Measurements from ENCODE around the gene DHRS1.

DHRS1 gene

GRCh38 chr14:24325041-24325530 is 25.5 kb upstream of the DHRS1 start:
- peaks cover 3% of the 10 kb centered on the region; the same call in 1 of the 2 replicates for H3K4me1 ChIP-seq (ENCODE audit: insufficient read depth, low read length)
- H3K9me3 ChIP-seq (ENCODE audit: insufficient read depth, low read depth, low read length), result no peaks in the 10 kb centered on the region
- peaks cover 63% of the 10 kb centered on the region for H3K27me3 ChIP-seq (ENCODE audit: insufficient read depth, low read length)
- H3K9ac ChIP-seq (ENCODE audit: low read depth, low read length), result no peak overlapping the region
- no peak overlapping the region for H3K4me3 ChIP-seq (ENCODE audit: low read length)
- no peak overlapping the region for H3K27ac ChIP-seq (ENCODE audit: low read length)
- H3K36me3 ChIP-seq (ENCODE audit: insufficient read depth, low read depth, low read length), result no peaks in the 10 kb centered on the region

GRCh38 chr14:24324024-24324423 is 24.4 kb upstream of the DHRS1 start:
- Histone ChIP-seq H3K4me1 (ENCODE audit: insufficient read depth, low read length) (peaks cover 3% of the 10 kb centered on the region; the same call in 1 of the 2 replicates), H3K27ac (ENCODE audit: low read length) (no peak overlapping the region), H3K36me3 (ENCODE audit: insufficient read depth, low read depth, low read length) (no peaks in the 10 kb centered on the region), H3K4me3 (ENCODE audit: low read length) (no peak overlapping the region), H3K9ac (ENCODE audit: low read depth, low read length) (no peak overlapping the region), H3K27me3 (ENCODE audit: insufficient read depth, low read length) (peaks cover 63% of the 10 kb centered on the region), H3K9me3 (ENCODE audit: insufficient read depth, low read depth, low read length) (no peaks in the 10 kb centered on the region)

DNA sequence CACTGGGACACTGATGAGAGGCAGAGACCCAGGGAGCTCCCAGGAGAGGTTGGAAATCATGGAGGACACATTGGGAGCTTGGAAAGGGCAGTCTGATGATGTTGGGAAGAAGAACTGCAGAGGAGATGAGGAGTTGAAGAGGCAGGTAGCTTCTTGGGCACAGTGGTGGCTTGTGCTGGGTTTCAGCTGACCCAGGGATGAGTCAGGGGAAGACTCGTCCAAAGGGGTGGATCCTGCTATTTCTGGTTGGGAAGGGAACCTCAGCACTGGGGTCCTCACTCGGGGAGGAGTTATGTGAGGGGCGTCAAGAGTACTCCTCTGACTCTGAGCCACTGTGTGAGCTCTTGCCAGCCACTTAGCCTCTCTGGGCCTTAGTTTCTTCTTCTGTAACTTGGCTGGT is 23.8 kb upstream of the DHRS1 start:
- Histone ChIP-seq H3K27ac (ENCODE audit: low read length) (no peak overlapping the region), H3K27me3 (ENCODE audit: insufficient read depth, low read length) (peaks cover 64% of the 10 kb centered on the region), H3K4me1 (ENCODE audit: insufficient read depth, low read length) (peaks cover 3% of the 10 kb centered on the region; the same call in 1 of the 2 replicates), H3K4me3 (ENCODE audit: low read length) (no peak overlapping the region), H3K9ac (ENCODE audit: low read depth, low read length) (no peak overlapping the region), H3K36me3 (ENCODE audit: insufficient read depth, low read depth, low read length) (no peaks in the 10 kb centered on the region), H3K9me3 (ENCODE audit: insufficient read depth, low read depth, low read length) (no peaks in the 10 kb centered on the region)

DNA sequence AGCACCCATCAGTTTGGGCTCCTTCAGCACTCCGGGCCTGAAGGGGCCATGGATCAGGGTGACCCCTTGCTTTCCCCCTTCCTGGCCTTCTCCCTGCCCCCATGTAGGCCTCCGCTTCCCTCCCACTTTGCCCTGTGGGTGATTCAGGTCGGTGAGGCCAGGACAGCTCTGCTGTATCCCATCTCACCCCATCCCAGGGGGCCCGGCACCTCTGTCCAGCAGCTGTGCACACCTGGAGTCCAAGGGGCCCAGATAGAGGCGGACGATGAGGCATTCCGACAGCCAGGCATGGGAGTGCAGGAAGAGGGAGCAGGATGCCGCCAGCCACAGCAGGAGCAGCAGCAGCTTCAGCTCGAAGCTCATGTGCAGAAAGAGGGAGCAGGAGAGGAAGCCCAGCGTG is 23.1 kb upstream of the DHRS1 start:
- no peak overlapping the region for H3K27ac ChIP-seq (ENCODE audit: low read length)
- peaks cover 71% of the 10 kb centered on the region for H3K27me3 ChIP-seq (ENCODE audit: insufficient read depth, low read length)
- no peaks in the 10 kb centered on the region for H3K9me3 ChIP-seq (ENCODE audit: insufficient read depth, low read depth, low read length)
- no peaks in the 10 kb centered on the region for H3K36me3 ChIP-seq (ENCODE audit: insufficient read depth, low read depth, low read length)
- peaks cover 3% of the 10 kb centered on the region; the same call in 1 of the 2 replicates for H3K4me1 ChIP-seq (ENCODE audit: insufficient read depth, low read length)
- H3K9ac ChIP-seq (ENCODE audit: low read depth, low read length), result no peak overlapping the region
- no peak overlapping the region for H3K4me3 ChIP-seq (ENCODE audit: low read length)

GRCh38 chr14:24321212-24321975 is 21.8 kb upstream of the DHRS1 start:
- Histone ChIP-seq H3K27me3 (ENCODE audit: insufficient read depth, low read length) (peaks cover 83% of the 10 kb centered on the region), H3K9ac (ENCODE audit: low read depth, low read length) (no peak overlapping the region), H3K27ac (ENCODE audit: low read length) (no peak overlapping the region), H3K36me3 (ENCODE audit: insufficient read depth, low read depth, low read length) (no peaks in the 10 kb centered on the region), H3K9me3 (ENCODE audit: insufficient read depth, low read depth, low read length) (no peaks in the 10 kb centered on the region), H3K4me3 (ENCODE audit: low read length) (no peak overlapping the region), H3K4me1 (ENCODE audit: insufficient read depth, low read length) (peaks cover 3% of the 10 kb centered on the region; the same call in 1 of the 2 replicates)

GRCh38 chr14:24317141-24317928 is 17.8 kb upstream of the DHRS1 start:
- Histone ChIP-seq H3K9ac (ENCODE audit: low read depth, low read length) (no peak overlapping the region), H3K4me1 (ENCODE audit: insufficient read depth, low read length) (peaks cover 3% of the 10 kb centered on the region; the same call in 1 of the 2 replicates), H3K27me3 (ENCODE audit: insufficient read depth, low read length) (peaks cover 50% of the 10 kb centered on the region), H3K27ac (ENCODE audit: low read length) (no peak overlapping the region), H3K36me3 (ENCODE audit: insufficient read depth, low read depth, low read length) (no peaks in the 10 kb centered on the region), H3K9me3 (ENCODE audit: insufficient read depth, low read depth, low read length) (no peaks in the 10 kb centered on the region), H3K4me3 (ENCODE audit: low read length) (no peak overlapping the region)

GRCh38 chr14:24316597-24316950 is 17.0 kb upstream of the DHRS1 start:
- peaks cover 42% of the 10 kb centered on the region for H3K27me3 ChIP-seq (ENCODE audit: insufficient read depth, low read length)
- H3K9ac ChIP-seq (ENCODE audit: low read depth, low read length), result no peak overlapping the region
- no peak overlapping the region for H3K27ac ChIP-seq (ENCODE audit: low read length)
- peaks cover 7% of the 10 kb centered on the region; the same call in 1 of the 2 replicates for H3K36me3 ChIP-seq (ENCODE audit: insufficient read depth, low read depth, low read length)
- no peaks in the 10 kb centered on the region for H3K9me3 ChIP-seq (ENCODE audit: insufficient read depth, low read depth, low read length)
- H3K4me3 ChIP-seq (ENCODE audit: low read length), result no peak overlapping the region
- H3K4me1 ChIP-seq (ENCODE audit: insufficient read depth, low read length), result peaks cover under 1% of the 10 kb centered on the region; the same call in 1 of the 2 replicates

- H3K9ac ChIP-seq (ENCODE audit: low read depth, low read length), result no peak overlapping the region
- H3K9me3 ChIP-seq (ENCODE audit: insufficient read depth, low read depth, low read length), result no peaks in the 10 kb centered on the region
- no peak overlapping the region for H3K27ac ChIP-seq (ENCODE audit: low read length)
- H3K27me3 ChIP-seq (ENCODE audit: insufficient read depth, low read length), result peaks cover 42% of the 10 kb centered on the region
- no peaks in the 10 kb centered on the region for H3K4me1 ChIP-seq (ENCODE audit: insufficient read depth, low read length)
- H3K36me3 ChIP-seq (ENCODE audit: insufficient read depth, low read depth, low read length), result peaks cover 7% of the 10 kb centered on the region
- H3K4me3 ChIP-seq (ENCODE audit: low read length), result no peak overlapping the region
These were observed 16.4 kb upstream of the DHRS1 start for GRCh38 chr14:24315807-24316596.

DNA sequence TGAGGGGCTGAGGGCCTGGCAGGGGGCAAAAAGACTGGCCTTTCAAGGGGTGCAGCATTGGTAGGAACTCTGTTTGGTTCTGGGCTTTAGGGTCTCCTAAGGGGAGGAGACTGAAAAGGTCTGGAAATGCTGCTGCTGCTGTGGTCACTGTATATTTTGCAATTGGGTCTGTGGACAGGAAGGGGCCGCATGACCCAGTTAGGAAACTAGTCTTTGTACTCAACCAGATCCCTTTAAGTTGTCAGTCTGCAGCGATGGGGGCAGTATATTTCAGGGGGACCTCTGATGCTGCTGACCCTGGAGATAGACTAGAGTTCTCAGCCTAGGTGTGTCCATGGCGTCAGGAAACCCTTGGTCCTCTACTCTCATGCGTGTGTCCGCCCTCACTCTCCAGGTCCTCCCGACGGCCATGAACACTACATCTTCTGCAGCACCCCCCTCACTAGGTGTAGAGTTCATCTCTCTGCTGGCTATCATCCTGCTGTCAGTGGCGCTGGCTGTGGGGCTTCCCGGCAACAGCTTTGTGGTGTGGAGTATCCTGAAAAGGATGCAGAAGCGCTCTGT is 15.7 kb upstream of the DHRS1 start:
- Histone ChIP-seq H3K36me3 (ENCODE audit: insufficient read depth, low read depth, low read length) (peaks cover 7% of the 10 kb centered on the region), H3K4me1 (ENCODE audit: insufficient read depth, low read length) (no peaks in the 10 kb centered on the region), H3K9me3 (ENCODE audit: insufficient read depth, low read depth, low read length) (no peaks in the 10 kb centered on the region), H3K9ac (ENCODE audit: low read depth, low read length) (no peak overlapping the region), H3K27ac (ENCODE audit: low read length) (no peak overlapping the region), H3K4me3 (ENCODE audit: low read length) (no peak overlapping the region), H3K27me3 (ENCODE audit: insufficient read depth, low read length) (peaks cover 39% of the 10 kb centered on the region)

DNA sequence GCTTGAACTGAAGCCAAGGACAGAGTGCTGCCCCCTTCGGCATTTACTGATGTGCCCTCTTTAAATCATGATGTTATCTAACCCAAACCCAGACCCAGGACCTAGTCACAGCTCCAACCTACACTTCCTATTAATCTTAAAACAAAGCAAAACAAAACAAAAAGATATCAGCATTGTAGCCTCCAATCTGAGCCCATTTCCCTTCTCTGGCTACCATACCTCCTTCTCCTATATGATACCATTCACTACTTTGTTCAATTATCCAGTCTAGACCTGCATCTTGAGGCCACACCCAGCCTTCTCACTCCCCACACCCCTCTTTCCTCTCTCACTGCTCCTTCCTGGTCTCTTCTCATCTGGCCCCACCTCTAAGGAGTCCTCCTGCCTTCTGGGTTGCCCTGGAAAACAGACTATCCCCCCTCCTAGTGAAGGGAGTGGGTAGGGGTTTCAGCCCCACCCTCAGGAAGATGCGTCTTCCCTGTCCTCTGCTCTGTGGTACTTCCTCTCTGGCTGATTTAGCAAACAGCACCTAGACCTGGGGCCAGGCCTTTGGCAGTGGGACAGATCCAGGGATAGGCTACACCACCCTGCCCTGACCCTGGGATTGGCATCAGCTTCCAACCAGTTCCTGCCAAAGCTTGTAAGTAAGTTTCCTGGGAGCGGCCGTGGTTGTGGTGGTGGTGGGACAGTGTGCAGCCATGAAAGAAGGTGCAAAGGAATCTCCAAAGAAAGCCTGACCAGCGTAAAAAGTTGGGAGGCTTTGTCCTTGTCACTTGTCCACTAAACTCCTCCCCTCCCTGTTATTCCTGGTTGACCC is 15.0 kb upstream of the DHRS1 start:
- Histone ChIP-seq H3K27ac (ENCODE audit: low read length) (no peak overlapping the region), H3K4me1 (ENCODE audit: insufficient read depth, low read length) (no peaks in the 10 kb centered on the region), H3K4me3 (ENCODE audit: low read length) (no peak overlapping the region), H3K9me3 (ENCODE audit: insufficient read depth, low read depth, low read length) (no peaks in the 10 kb centered on the region), H3K36me3 (ENCODE audit: insufficient read depth, low read depth, low read length) (peaks cover 11% of the 10 kb centered on the region), H3K9ac (ENCODE audit: low read depth, low read length) (no peak overlapping the region), H3K27me3 (ENCODE audit: insufficient read depth, low read length) (peaks cover 32% of the 10 kb centered on the region)
